GM19455 (cell line): ENCODE data around the gene GPD1.

Experiments
- ATAC-seq: cut with Tn5 transposase; IDR thresholded peaks from one replicate; pipeline ENCODE4 v1.9.1; 2021; ENCODE audit not compliant: unreplicated experiment

The GPD1 gene

GRCh38 chr12:50103767-50104321 is at the start of gene GPD1:
Gene GPD1, plus strand, starts transcription at chr12:50104008. Its CDS starts 43 bp downstream, at chr12:50104051.
- no peak for ATAC-seq

- no peak for ATAC-seq
Observed at GRCh38 chr12:50055831-50056638, 47.8 kb upstream of the GPD1 start.

DNA sequence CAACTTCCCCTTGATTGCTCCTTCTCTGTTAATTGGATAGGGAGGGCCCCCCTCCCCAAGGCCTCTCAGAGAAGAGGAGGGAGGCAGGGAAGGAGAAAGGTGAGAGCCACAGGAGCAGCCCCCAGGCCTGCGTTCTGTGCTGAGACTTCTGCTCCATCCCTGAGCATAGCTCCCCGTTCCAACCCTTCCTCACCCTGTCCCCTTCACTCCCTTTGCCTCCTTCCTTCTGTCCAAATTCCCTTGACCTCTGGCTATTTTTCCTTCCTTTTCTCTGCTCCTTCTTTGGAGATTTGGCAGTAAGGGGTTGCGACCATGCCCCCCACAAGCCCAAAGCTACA is 47.2 kb upstream of the GPD1 start:
- ATAC-seq = no peak

DNA sequence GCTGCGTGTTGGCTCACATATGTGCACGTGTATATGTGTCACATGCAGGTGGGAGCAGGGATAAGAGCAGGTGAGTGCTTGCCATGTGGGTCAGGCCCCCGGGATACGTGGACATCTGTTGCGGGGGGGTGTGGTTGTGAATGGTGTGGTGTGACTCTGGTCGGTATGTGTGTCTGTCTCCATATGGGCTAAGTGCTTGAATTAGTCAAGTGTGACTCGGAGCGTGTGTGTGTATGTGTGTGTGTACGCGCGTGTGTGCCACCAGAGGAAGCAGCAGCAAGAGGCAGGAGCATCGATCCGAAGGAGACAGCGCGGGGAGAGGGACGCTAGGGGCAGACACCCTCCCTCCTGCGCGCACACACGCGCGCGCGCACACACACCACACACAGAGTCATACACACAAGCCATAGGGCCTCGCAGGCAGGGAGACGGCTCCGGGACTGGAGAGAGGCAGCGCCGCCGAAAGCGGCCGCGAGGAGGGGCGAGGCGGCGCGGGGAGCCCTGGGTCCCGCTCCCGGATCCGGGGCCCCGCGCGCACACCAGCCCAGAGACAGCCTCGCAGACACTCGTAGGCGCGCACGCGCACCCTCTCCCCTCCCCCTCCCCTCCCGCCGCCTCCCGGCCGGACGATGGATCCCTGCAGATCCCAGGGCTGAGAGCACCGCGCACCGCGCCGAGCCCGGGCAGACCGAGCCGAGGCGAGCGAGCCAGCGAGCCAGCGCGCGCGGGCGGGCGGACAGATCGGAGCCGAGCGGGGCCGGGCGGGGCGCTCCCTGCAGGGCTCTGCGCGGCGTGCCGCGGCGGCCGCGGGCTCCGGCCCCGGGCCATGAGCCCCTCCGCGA is 46.6 kb upstream of the GPD1 start, which contains the start of gene ASIC1:
Gene ASIC1 (plus strand): TSS at position 597 of the 842 bp plus-strand sequence. CDS start 1,171 bp downstream, outside the sequence.
- no peak for ATAC-seq

- no peak for ATAC-seq
Observed at GRCh38 chr12:50057896-50058670, 45.7 kb upstream of the GPD1 start.

DNA sequence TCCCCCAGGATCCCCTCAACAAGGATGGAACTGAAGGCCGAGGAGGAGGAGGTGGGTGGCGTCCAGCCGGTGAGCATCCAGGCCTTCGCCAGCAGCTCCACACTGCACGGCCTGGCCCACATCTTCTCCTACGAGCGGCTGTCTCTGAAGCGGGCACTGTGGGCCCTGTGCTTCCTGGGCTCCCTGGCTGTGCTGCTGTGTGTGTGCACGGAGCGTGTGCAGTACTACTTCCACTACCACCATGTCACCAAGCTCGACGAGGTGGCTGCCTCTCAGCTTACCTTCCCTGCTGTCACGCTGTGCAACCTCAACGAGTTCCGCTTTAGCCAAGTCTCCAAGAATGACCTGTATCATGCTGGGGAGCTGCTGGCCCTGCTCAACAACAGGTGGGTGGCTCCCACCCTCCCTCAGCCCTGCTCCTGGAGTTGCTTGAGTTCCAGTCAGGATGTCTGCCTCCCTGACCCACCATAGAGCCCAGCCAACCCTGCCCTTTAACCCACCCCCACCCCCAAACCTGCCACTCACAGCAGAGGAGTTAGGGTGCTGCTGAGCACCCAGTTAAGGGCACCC is 45.0 kb upstream of the GPD1 start:
- ATAC-seq = no peak

DNA sequence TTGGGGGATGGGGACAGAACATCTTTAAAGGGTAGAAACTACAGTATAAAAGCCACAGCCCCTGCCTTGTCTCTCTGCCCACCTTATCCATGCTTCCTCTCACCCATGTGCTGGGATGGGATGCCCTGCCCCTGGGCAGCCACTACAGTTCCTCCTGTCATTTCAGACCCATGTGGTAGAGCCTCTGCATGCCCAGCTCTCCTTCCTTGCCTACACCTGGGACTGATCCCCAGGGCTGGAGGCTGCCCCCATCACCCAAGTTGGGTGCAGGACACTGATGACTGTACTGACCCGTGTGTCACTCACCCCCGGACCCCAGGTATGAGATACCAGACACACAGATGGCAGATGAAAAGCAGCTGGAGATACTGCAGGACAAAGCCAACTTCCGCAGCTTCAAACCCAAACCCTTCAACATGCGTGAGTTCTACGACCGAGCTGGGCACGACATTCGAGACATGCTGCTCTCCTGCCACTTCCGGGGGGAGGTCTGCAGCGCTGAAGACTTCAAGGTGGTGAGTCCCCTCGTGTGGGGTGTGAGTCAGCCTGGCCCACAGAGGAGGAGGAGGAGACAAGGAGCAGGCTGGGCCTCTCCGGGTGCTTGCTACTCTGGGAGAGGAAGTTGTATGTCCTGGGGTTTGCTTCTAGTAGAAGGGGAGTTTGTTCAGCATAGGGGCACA is 44.2 kb upstream of the GPD1 start:
- ATAC-seq = no peak

DNA sequence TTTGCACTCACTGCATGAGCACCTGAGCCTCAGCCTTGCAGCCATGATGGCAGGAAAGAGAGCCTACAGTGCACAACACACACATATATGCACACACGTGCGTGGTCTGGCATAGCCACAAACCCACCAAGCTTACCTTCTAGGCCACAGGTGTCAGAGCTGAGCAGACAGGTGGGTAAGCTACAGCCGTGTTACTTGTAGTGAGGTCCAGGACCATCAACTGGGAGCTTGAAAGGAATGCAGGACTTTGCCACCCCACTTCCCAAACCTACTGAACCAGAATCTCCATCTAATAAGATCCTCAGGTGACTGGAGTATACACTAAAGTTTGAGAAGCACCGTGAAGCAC is 43.7 kb upstream of the GPD1 start:
- ATAC-seq = no peak

- no peak for ATAC-seq
Observed at GRCh38 chr12:50061171-50061570, 42.6 kb upstream of the GPD1 start.

DNA sequence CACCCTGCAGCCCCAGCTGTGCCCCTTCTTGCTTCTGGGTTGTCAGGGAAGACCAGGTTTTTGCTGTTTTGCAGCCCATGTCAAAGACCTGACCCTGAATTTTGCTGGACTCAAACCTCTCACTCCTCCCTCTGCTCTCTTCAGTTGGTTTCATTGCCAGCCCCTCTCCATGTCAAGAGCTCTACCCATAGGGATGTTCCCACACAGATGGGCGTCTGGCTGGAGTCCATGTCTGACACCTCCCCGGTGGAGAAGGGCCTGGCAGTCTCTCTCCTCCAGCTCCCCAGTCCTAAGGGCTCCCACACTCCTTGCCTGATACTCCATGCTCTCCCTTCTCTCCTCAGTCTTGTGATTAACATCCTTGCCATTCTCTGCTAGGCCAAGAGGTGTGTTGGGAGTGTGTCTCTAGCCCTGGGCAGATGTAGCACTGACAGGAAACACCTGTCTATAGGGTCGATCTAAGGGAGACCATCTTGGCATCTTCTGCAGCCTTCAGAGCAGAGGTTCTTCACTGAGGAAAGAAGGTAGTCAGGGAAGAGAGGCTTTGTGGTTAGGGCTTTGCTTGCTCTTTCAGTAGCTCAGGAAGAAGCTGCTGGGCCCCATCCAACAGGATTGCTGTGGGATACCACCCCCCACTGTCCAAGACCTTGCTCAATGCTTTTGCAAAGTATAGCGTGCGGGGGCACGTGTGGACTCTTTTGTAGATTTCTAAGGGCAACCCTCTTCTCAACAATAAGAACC is 41.7 kb upstream of the GPD1 start:
- ATAC-seq = no peak

DNA sequence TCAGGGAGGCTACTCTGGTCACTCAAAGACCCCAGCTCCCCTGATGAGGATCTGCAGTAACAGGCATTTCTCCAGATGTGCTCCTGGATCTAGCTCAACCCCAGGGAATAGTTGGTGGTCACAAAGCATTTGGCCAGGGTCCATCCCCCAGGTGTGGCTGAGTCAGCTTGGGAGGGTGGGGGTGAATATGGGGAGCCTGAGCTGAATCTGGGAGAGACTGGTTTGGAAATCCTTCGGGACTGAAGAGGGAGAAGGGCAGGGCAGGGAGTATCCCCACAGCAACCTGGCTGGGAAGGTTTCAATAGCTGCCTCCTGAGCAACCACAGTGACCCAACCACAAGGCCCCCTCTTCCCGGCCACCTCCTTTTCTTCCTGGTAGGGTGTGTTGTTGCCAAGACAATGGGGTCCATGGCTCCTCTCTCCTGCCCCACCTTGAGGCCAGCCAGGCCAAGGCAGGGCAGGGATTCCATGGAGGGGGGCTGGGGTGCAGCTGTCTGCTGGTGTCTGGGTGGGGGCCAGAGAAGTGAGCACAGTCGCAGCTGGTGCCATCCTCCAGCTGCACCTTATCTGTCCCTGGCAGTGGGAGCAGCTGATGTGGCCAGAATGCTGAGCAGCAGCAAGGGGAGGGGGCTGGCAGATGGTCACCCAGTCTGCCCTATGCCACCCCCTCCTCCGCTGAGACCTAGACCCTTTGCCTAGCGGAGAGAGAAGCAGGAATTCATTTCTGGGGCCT is 40.9 kb upstream of the GPD1 start:
- ATAC-seq = no peak

DNA sequence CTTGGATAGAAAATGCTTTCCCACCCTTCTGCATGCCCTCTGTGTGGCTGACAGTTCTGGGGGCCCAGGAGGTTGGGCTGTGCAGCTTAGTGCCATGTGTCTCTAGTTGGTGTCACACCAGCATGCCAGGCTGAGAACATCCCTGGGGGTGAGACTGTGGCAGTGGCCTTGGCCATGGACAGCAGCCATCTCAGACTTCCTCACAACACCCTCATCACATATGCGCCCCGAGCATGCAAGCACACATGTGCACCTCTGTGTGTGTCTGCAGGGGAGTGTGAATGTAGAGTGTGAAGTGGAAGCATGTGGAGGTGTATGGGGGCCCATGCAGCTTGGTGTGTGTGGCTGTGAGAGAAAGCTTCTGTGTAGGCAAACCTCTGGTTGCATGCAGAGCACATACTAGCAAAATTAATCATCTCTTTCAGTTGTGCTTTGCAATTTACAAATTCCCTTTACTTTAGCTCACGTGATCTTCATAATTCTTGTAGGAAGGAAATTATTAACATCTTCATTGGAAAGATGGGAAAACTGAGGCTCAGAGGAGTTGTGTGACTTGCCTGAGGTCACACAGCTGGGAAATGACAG is 38.0 kb upstream of the GPD1 start:
- no peak for ATAC-seq

GRCh38 chr12:50066402-50066801 is 37.4 kb upstream of the GPD1 start:
- ATAC-seq = no peak

GRCh38 chr12:50069069-50069468 is 34.7 kb upstream of the GPD1 start:
- ATAC-seq = no peak

DNA sequence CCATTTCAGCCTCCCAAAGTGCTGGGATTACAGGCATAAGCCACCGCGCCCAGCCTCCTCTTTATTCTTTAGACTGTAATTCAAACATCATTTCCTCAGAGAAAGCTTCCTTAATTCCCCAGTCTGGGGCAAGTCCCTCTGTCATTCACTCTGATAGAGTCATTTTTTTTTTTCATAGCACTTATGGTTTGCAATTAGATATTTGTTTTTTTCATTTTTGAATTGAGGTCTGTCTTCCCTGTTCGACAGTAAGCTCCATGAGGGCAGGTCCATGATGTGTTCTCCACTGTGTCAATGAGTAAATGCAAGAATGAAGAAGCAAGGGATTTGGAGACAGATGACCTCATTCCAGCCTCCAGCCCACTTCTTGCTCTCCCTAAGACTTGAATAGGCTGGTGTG is 34.3 kb upstream of the GPD1 start:
- ATAC-seq = no peak

DNA sequence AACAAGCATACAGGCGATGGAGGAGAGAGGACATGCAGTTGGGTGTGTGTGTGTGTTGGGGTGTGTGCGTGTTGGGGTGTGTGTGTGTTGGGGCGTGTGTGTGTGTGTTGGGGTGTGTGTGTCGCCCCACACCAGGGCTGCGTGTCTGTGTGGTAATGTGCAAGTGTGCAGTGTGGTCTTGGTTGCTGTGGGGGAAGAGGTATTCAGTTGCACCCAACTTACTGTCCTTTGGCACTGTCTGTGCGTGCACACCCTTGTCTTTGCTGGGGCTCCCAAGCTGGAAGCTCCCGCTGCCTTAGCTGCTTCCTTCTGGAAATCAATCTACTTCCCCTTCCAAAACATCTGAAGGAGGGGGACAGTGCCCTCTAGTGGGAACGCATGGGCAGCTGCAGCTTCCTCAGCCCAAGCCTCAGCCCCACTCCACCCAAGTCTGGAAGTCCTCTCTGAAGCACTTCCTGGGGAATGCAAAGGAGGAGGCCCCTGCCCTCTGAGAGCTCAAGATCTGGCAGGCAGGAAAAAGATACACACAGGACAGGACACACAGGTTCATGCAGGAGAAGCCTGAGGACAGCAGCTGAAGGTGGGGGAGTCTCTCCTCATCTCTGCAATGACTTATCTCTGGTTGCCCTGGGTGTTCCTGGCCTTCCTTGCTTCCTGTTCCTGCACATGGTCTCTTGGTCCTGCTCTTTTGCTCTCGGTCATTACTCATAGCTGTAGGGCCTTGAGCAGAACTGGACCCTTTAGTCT is 33.3 kb upstream of the GPD1 start:
- no peak for ATAC-seq

DNA sequence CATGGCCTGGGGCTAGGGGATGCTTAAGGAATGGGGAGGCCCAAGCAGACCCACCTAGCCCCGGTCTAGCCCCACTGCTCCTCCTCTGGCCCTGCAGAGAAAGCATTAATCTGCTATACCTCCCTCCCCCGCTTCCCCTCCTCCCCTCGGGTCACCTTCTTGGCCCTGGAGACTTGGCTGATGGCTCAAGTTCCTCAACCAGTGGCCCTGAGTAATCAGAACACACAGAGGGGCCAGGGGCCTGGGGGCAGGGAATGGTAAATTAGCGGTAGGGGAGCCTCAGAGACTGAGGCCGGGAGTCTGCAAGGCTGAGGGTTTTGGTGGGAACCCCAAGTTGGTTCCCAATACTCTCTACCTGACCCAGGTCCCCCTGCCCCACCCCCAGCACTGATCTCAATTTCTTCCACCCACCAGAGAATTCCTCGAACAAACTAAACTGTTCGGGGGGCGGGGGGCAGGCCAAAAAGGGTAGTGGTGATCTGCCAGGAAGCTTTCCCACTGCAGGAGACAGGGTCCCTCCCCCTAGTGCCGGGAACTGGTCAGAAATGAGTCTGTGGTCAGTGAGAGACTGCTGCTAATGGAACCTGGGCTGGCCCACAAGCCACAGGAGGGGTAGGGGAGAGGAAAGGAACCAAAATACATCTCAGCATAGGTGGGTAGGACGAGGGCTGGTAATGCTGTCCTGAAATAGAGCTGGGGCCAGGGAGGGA is 31.5 kb upstream of the GPD1 start:
- ATAC-seq = no peak
